Activated naive CD4-positive, alpha-beta T cell treated with anti-CD3 and anti-CD28 coated beads, Interleukin-2, amount 50 U/mL, for 24 hours (primary cell): ENCODE measurements around the gene SMIM21.

Experiments
- H3K27ac Mint-ChIP-seq: one replicate; pipeline ENCODE4 v1.8.0; 2021; ENCODE audit warnings: mild to moderate bottlenecking, mixed read lengths
- H3K27me3 Mint-ChIP-seq: one replicate; pipeline ENCODE4 v1.8.0; 2021; ENCODE audit warnings: mixed read lengths
- H3K36me3 Mint-ChIP-seq: one replicate; pipeline ENCODE4 v1.8.0; 2021; ENCODE audit warnings: mixed read lengths
- H3K4me1 Mint-ChIP-seq: one replicate; pipeline ENCODE4 v1.8.0; 2021; ENCODE audit warnings: mixed read lengths
- H3K4me3 Mint-ChIP-seq: one replicate; pipeline ENCODE4 v1.8.0; 2021; ENCODE audit warnings: mild to moderate bottlenecking, mixed read lengths
- H3K9me3 Mint-ChIP-seq: one replicate; pipeline ENCODE4 v1.8.0; 2021; ENCODE audit warnings: mixed read lengths

SMIM21 gene

GRCh38 chr18:75369026-75369721 is 58.3 kb downstream of the SMIM21 start:
- H3K27me3 Mint-ChIP-seq = no peaks in the 10 kb centered on the region
- H3K4me3 Mint-ChIP-seq = no peak overlapping the region
- no peaks in the 10 kb centered on the region for H3K9me3 Mint-ChIP-seq
- no peaks in the 10 kb centered on the region for H3K36me3 Mint-ChIP-seq
- H3K4me1 Mint-ChIP-seq = no peaks in the 10 kb centered on the region
- H3K27ac Mint-ChIP-seq = no peak overlapping the region

GRCh38 chr18:75365837-75366236 is 61.7 kb downstream of the SMIM21 start:
- Mint-ChIP-seq H3K27ac (no peak overlapping the region), H3K36me3 (no peaks in the 10 kb centered on the region), H3K27me3 (no peaks in the 10 kb centered on the region), H3K4me1 (no peaks in the 10 kb centered on the region), H3K4me3 (no peak overlapping the region), H3K9me3 (no peaks in the 10 kb centered on the region)

- no peaks in the 10 kb centered on the region for H3K27me3 Mint-ChIP-seq
- H3K27ac Mint-ChIP-seq = no peak overlapping the region
- H3K4me1 Mint-ChIP-seq = no peaks in the 10 kb centered on the region
- no peaks in the 10 kb centered on the region for H3K9me3 Mint-ChIP-seq
- no peak overlapping the region for H3K4me3 Mint-ChIP-seq
- H3K36me3 Mint-ChIP-seq = no peaks in the 10 kb centered on the region
Observed at GRCh38 chr18:75365254-75365629, 62.3 kb downstream of the SMIM21 start.

DNA sequence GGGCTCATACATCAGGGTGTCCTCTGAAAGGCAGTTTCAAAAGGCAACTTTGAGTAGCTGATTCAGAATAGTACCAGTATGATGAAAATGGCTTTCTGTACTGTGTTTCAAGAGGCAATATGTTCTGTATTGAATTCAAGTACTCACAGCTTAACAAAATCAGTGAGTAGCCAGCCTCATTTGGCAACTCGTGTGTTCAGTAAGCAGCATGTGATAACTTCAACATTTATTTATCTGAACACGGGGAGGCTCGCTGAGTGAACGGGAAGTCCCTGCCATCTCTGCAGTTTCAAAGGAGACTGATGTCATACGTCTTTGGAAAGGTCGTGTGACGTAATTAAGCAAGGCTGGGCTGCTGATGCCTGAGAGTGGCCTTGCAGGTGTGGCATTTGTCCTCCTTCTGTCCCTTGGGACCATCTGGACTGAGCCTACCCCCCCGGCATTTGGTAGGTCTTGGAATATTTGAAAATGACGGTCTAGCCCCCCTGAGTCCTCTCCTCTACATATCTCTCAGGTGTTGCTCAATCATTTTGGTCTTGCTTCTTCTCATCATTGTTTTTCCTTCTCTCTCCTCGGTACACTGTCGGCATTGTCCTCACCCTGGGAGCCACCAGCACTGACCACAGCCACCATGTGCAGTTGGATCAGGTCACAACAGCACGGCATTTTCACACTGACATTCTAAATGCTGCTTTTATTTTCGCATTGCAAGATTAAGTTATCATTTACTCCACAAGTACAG is 62.8 kb downstream of the SMIM21 start:
- no peaks in the 10 kb centered on the region for H3K36me3 Mint-ChIP-seq
- no peak overlapping the region for H3K4me3 Mint-ChIP-seq
- no peaks in the 10 kb centered on the region for H3K9me3 Mint-ChIP-seq
- H3K4me1 Mint-ChIP-seq = no peaks in the 10 kb centered on the region
- H3K27me3 Mint-ChIP-seq = no peaks in the 10 kb centered on the region
- H3K27ac Mint-ChIP-seq = no peak overlapping the region

DNA sequence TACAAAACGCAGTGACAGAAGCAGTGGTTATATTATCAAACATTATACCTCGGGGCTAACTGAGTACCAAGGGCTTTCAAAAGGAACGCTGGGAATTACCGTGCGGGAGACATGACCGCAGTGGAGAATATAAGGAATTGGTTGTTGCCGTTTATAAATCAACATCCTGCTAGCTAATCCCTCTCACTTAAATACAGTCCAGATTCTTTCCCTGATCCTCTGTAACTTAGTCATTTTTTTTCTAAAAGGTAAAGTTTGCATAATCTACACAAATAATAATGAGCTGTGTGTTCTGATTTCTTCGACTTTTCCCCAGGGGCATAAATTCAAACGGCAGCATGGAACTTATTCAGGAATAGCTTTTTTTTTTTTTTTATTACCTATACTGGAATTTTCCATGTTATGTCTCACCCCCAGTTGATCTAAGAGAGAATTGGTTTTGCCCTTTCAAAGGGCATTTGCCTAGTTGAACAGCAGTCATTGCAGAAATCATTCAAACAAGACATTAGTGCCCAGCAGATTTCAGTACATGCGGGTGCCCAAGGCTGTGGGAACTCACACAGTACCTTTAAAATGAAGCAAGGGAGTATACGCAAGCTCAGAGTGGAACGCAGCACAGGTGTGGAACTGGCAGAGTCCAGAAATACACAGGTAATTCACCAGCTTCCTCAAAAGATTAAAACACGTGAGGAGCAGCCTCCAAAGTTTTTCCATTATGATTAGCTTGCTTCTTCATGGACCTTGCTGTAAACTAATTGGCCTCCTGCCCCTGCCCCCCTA is 63.9 kb downstream of the SMIM21 start:
- Mint-ChIP-seq H3K9me3 (no peaks in the 10 kb centered on the region), H3K4me3 (no peak overlapping the region), H3K27ac (no peak overlapping the region), H3K27me3 (no peaks in the 10 kb centered on the region), H3K36me3 (no peaks in the 10 kb centered on the region), H3K4me1 (no peaks in the 10 kb centered on the region)

DNA sequence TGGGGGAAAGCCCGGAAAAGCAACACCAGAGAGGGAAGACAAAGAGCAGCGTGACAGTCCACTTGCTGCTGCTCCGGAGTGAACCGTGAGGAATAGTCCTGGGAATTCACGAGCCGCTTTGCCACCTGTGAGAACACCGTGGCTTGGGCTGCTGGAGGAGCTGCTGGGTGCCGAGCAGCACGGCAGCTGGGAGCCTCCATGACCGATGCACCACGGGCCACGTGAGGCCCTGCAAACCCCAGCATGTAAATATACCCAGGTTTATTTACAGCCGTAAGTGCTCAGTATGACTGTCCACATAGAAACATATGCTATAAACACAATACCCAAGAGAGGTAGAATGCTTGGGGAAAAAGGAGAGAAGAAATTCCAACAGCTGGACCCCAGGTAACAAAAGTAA is 65.1 kb downstream of the SMIM21 start:
- H3K4me3 Mint-ChIP-seq = no peak overlapping the region
- H3K4me1 Mint-ChIP-seq = no peaks in the 10 kb centered on the region
- peaks cover under 1% of the 10 kb centered on the region for H3K9me3 Mint-ChIP-seq
- no peaks in the 10 kb centered on the region for H3K27me3 Mint-ChIP-seq
- no peak overlapping the region for H3K27ac Mint-ChIP-seq
- H3K36me3 Mint-ChIP-seq = no peaks in the 10 kb centered on the region

DNA sequence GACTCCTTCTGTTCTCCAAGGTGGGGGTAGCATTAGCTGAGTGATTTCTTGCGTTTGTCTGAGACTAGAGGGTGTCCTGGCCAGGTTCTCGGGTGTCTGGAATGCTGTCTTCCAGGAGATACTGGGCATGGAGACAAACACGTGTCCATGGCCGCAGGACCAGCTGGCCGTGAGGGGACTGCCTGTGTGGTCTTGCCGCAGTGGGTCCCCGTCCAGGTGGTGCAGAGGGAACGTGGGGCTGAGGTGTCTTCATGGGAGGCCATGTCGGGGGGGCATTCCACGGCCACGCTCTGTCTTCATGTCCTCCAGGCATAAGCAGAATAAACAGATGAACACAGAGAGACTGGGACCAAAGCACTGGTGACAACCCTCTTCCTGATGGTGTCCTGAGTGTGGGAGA is 66.6 kb downstream of the SMIM21 start:
- peaks cover 2% of the 10 kb centered on the region for H3K27me3 Mint-ChIP-seq
- no peak overlapping the region for H3K27ac Mint-ChIP-seq
- H3K4me1 Mint-ChIP-seq = no peaks in the 10 kb centered on the region
- peaks cover 7% of the 10 kb centered on the region for H3K9me3 Mint-ChIP-seq
- H3K4me3 Mint-ChIP-seq = no peak overlapping the region
- H3K36me3 Mint-ChIP-seq = no peaks in the 10 kb centered on the region

GRCh38 chr18:75360215-75360614 is 67.3 kb downstream of the SMIM21 start:
- peaks cover 2% of the 10 kb centered on the region for H3K27me3 Mint-ChIP-seq

More at GRCh38 chr18:75360215-75360614, 67.3 kb downstream of the SMIM21 start:
- Mint-ChIP-seq H3K9me3 (peaks cover 7% of the 10 kb centered on the region), H3K4me3 (no peak overlapping the region), H3K36me3 (no peaks in the 10 kb centered on the region), H3K4me1 (no peaks in the 10 kb centered on the region), H3K27ac (no peak overlapping the region)
